ENCODE measurements around the gene RBM17. TPM values are rescaled to one million over a fixed set of nuclear protein-coding genes. Genes with fewer than 3 reads are reported as not detected.

RBM17 gene
- total and polyA plus RNA-seq, 2 of the 13 experiments (the other 11 are each of a cell fraction or from before 2014, with no cell fraction given) = 30.7 to 77.5 TPM

- H4K20me1 ChIP-seq (ENCODE audit: insufficient read depth, low read length) = no peaks in the 10 kb centered on the region; the same call in 1 of the 2 replicates
- H3K4me3 ChIP-seq (replicated peaks in 1 of 3; ENCODE audit: insufficient read depth in 1 of 3, low read depth in 2 of 3, low read length in 3 of 3) = no peak overlapping the region
- intact Hi-C loops (cut with micrococcal nuclease; ENCODE audit: unreplicated experiment) (no loop called here), in situ Hi-C loops (cut with HindIII; ENCODE audit: extremely low pct_ligation_motif_present, low pct_unique_long_range_greater_than_20kb) (no loop called here)
- FAIRE-seq (no peak), ATAC-seq (no peak), DNase-seq (ENCODE audit: low spot score) (no peak)
- no peaks in the 10 kb centered on the region for H3K36me3 ChIP-seq (replicated peaks in 1 of 2; ENCODE audit: control insufficient read depth in 1 of 2, insufficient read depth in 2 of 2, low read length in 2 of 2)
- H3K9me3 ChIP-seq (ENCODE audit: low read length) = no peaks in the 10 kb centered on the region
- no peak overlapping the region for H3K27ac ChIP-seq (ENCODE audit: extremely low read length, insufficient read depth, low read length)
- H3K4me2 ChIP-seq (ENCODE audit: low read depth, low read length) = no peak overlapping the region
- H2AFZ ChIP-seq (ENCODE audit: low read length) = no peak overlapping the region
- ChIA-PET CTCF (ENCODE audit: low intra/inter-chr PET ratio, low total read pairs) (no interaction called here), POLR2A (no interaction called here)
- TF ChIP-seq PITX1 (CRISPR knock-in tag; IDR thresholded peaks at IDR 0.05) (no peak), ZNF343 (CRISPR knock-in tag; IDR thresholded peaks at IDR 0.05) (no peak), ZNF546 (CRISPR knock-in tag; conservative IDR thresholded peaks at IDR 0.05) (no peak), ZUFSP (CRISPR knock-in tag; IDR thresholded peaks at IDR 0.05; ENCODE audit: borderline replicate concordance) (no peak), FOXO1 (CRISPR knock-in tag; IDR thresholded peaks at IDR 0.05) (no peak), THRA (CRISPR knock-in tag; IDR thresholded peaks at IDR 0.05; ENCODE audit: borderline replicate concordance) (no peak), HES4 (CRISPR knock-in tag; IDR thresholded peaks at IDR 0.05; ENCODE audit: borderline replicate concordance) (no peak), MTF2 (CRISPR knock-in tag; IDR thresholded peaks at IDR 0.05; ENCODE audit: borderline replicate concordance) (no peak), ZNF329 (CRISPR knock-in tag; IDR thresholded peaks at IDR 0.05; ENCODE audit: low read depth) (no peak), NR2F6 (IDR thresholded peaks at IDR 0.05) (no peak), NR2F6 (CRISPR knock-in tag; IDR thresholded peaks at IDR 0.05) (no peak), PREB (CRISPR knock-in tag; IDR thresholded peaks at IDR 0.05) (no peak), PLSCR1 (CRISPR knock-in tag; IDR thresholded peaks at IDR 0.05; ENCODE audit: borderline replicate concordance) (no peak), EHMT2 (IDR thresholded peaks at IDR 0.05; ENCODE audit: borderline replicate concordance, low read depth, low read length) (no peak), MTERF4 (CRISPR knock-in tag; IDR thresholded peaks at IDR 0.05) (no peak), ZNF317 (CRISPR knock-in tag; IDR thresholded peaks at IDR 0.05) (no peak), SNAPC2 (CRISPR knock-in tag; IDR thresholded peaks at IDR 0.05) (no peak), ZKSCAN8 (CRISPR knock-in tag; IDR thresholded peaks at IDR 0.05; ENCODE audit: borderline replicate concordance) (no peak), CREB1 (IDR thresholded peaks at IDR 0.05) (no peak), CREB1 (CRISPR knock-in tag; IDR thresholded peaks at IDR 0.05) (no peak), FOXP1 (IDR thresholded peaks at IDR 0.05) (no peak), FOXP1 (CRISPR knock-in tag; IDR thresholded peaks at IDR 0.05) (no peak)
- BruUV-seq (replicated peaks) = no TSS peak
- peaks cover 11 to 81% of the 10 kb centered on the region in 2 experiments; a peak in 4 of 5 replicates for H3K27me3 ChIP-seq (ENCODE audit: control insufficient read depth in 1 of 2, insufficient read depth in 2 of 2, low read length in 2 of 2)
- no peaks in the 10 kb centered on the region for H3K79me2 ChIP-seq (ENCODE audit: insufficient read depth, low read length)
- peaks cover 10% of the 10 kb centered on the region for H3K4me1 ChIP-seq (ENCODE audit: insufficient read depth, low read length)
- WGBS (ENCODE audit: low lambda C conversion rate) = 58% methylated on average over 11 of the region's 11 CpGs
- no peak overlapping the region for H3K9ac ChIP-seq (ENCODE audit: insufficient read depth, low read depth, low read length)
Observed at GRCh38 chr10:6138456-6138855, 49.6 kb downstream of the RBM17 start.

Measured in HepG2 (cell line).